Cardiac fibroblast (primary cell): ENCODE data around the gene RHBDF1.
A peak's percentile ranks its signal among the peaks of the same experiment; 100 is the strongest.

ENCODE experiments used
- DNase-seq, 2 donors: peaks; one replicate each; pipeline versions ENCODE4 v3.0.0 to v3.0.0-alpha.2; 2010; ENCODE audit warnings: low read depth in 2 of 2
- H3K4me3 ChIP-seq, 2 donors: replicated peaks in 1 of 2; 1 replicate in 1 of 2; 2 replicates in 1 of 2; pipeline ENCODE4 v1.5.1; 2011; ENCODE audit warnings: low read depth in 2 of 2, low read length in 2 of 2, mild to moderate bottlenecking in 2 of 2, moderate library complexity in 1 of 2
- CTCF ChIP-seq: IDR thresholded peaks from one replicate; pipeline ENCODE4 v1.5.1; 2011; ENCODE audit warnings: low read depth, mild to moderate bottlenecking, low read length, inconsistent platforms

The RHBDF1 gene

GRCh38 chr16:66309-67182 lies 5.9 kb downstream of the RHBDF1 start:
- DNase-seq: no peak
- TF ChIP-seq CTCF: no peak
- no peak overlapping the region for H3K4me3 ChIP-seq

GRCh38 chr16:65745-66144 lies 6.7 kb downstream of the RHBDF1 start:
- no peak overlapping the region for H3K4me3 ChIP-seq
- DNase-seq: peak; percentile 74 to 84
- peak; percentile 97 for TF ChIP-seq CTCF

- no peak overlapping the region for H3K4me3 ChIP-seq
- no peak for DNase-seq
- TF ChIP-seq CTCF: no peak
These were observed 7.5 kb downstream of the RHBDF1 start for GRCh38 chr16:64914-65255.

- TF ChIP-seq CTCF: no peak
- no peak for DNase-seq
- H3K4me3 ChIP-seq: no peak overlapping the region
These were observed 8.2 kb downstream of the RHBDF1 start for GRCh38 chr16:63998-64913.

- H3K4me3 ChIP-seq: no peak overlapping the region
- no peak for TF ChIP-seq CTCF
- no peak for DNase-seq
These were observed 9.0 kb downstream of the RHBDF1 start for GRCh38 chr16:63466-63865.

- no peak overlapping the region for H3K4me3 ChIP-seq
- DNase-seq: no peak
- TF ChIP-seq CTCF: no peak
These were observed 9.5 kb downstream of the RHBDF1 start for GRCh38 chr16:62968-63391.
